COLO829 (cell line): ENCODE results near the gene SKA1.
"Not testable (repeated sequence)": the region's sequence is repeated elsewhere in the genome, so short reads cannot be mapped to it uniquely, and the experiment has no call there.

Experiments used
- DNase-seq: peaks from one replicate; pipeline ENCODE4 v3.0.0; 2012; ENCODE audit warnings: low spot score

The SKA1 gene

GRCh38 chr18:50395093-50395492 is 20.2 kb downstream of the SKA1 start:
- no peak for DNase-seq

DNA sequence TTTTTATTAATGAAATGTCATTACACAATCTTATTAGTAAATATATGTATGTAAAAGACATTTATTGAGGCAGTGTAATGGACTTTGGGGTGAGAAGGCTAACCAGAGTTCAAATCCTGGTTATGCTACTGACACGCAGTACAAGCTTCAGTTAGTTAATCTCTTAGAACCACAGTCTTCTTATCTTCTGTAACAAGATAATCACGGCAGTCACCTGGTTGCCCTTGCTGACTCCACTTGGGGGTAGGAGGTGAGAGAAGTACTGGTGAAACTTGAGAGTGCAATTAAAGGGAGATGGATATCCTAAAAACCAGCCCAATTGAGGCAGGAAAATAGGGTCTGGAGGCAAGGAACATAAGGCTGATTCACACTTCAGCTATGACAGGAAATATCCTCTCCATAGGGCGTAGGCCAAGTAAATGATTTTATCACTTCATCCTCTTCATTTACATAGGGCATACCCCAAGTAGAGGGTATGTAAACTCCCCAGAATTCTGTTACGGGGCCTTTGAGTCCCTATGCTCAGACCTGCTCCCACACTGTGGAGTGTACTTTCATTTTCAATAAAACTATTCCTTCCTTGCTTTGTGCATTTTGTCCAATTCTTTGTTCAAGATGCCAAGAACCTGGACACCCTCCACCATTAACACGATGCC is 21.3 kb downstream of the SKA1 start:
- DNase-seq: no peak

DNA sequence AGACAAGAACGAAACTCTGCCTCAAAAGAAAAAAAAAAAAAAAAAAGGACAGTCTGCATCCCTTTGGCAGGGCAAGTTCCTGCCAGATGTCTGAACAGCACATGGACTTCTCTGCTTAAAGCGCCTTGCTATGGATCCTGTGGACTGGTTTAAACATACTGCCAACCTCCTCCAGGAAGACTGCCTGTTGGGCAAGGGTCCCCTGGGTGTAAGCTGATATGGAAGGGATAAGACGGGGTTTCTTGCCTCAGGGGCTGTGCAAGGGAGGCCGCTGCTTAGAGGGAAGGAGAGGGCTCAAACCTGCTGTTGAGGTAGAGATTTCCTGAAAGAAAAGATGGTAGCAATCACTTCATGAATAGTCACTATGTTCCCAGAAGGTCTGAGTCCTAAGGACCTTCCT is 22.2 kb downstream of the SKA1 start:
- no peak for DNase-seq

DNA sequence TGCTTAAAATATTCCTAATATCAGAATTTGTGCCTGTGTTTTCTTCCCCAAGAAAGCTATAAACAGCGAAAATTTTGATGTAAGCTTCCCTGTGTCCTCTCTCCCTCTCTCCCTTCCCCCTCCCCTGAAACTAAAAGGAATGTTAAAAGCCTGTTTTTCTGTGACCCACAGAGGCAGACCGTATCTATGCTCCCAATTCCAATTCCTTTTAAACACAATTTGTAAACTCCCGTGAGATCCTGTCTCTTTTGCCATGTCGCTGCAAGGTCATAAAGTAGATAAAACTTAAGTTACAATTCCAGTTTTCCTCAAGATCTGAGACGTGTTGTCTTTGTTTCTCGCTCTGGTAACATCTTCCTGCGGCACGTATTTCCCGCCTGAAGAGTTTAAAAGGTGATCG is 23.3 kb downstream of the SKA1 start:
- DNase-seq: no peak

- DNase-seq: no peak
Observed at GRCh38 chr18:50398947-50399346, 24.1 kb downstream of the SKA1 start.

DNA sequence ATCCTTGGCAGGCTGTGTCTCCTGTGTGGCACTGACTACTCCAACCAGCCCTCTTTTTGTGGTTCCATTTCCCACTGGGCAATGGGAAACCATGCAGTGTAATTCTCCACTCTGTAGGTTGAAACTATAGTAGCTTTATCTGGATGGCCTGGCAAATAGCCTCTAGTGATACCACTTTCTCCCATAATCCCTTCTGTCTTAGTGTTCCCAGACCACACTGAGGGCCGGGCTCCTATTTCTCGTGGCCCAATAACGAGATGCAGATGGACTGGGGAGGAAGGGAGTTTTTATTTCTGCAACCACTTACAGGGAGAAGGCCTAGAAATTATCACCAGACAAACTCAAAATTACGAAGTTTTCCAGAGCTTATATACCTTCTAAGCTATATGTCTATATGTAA is 24.7 kb downstream of the SKA1 start:
- no peak for DNase-seq

GRCh38 chr18:50400438-50400837 is 25.6 kb downstream of the SKA1 start:
- not testable (repeated sequence) for DNase-seq

GRCh38 chr18:50401295-50401694 is 26.4 kb downstream of the SKA1 start:
- no peak for DNase-seq

- DNase-seq: no peak
Observed at GRCh38 chr18:50401888-50402287, 27.0 kb downstream of the SKA1 start.

DNA sequence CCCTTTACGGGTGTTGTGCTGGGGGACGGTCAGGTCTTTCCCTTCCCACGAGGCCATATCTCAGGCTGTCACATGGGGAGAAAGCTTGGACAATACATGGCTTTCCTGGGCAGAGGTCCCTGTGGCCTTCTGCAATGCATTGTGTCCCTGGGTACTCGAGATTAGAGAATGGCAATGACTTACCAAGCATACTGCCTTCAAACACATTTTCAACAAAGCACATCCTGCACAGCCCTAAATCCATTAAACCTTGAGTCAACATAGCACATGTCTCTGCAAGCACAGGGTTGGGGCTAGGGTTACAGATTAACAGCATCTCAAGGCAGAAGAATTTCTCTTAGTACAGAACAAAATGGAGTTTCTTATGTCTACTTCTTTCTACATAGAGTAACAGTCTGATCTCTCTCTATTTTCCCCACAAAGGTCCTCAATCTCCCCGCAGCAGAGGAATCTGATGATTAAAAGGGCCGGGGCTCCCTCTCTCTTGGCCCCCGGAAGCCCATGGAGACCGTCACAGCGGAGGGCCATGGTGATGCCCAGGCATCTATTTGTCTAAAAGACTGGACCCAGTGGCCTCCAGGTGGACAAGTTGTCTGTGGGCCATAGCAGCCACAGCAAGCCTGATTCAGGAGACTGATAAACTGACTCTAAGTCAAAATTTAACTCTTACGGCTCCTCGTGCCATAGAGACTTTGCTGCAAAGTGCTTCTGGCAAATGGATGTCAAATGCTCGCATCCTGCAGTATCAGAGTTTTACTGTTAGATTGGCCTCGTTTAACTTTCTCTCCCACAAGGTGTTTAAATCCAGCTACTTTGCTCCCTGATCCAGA is 30.1 kb downstream of the SKA1 start:
- not testable (repeated sequence) for DNase-seq

- no peak for DNase-seq
Observed at GRCh38 chr18:50405582-50406271, 30.9 kb downstream of the SKA1 start.

DNA sequence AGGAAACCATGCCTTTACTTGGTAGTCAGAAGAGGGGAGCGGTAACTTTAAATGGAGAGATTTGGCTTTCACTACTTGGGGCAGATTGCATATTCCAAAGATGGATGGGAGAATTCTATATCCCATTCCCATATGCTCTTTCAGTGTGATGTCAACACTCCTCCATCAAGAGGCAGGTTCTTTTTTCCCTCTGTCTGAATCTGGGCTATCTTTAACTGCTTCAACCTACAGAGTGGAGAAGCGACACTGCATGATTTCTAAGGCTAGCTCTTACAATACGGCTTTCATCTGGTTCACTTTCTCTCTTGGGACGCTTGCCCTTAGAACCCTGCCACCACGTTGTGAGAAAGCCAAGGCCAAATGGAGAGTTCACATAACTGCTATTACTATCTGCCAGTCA is 34.4 kb downstream of the SKA1 start:
- no peak for DNase-seq

DNA sequence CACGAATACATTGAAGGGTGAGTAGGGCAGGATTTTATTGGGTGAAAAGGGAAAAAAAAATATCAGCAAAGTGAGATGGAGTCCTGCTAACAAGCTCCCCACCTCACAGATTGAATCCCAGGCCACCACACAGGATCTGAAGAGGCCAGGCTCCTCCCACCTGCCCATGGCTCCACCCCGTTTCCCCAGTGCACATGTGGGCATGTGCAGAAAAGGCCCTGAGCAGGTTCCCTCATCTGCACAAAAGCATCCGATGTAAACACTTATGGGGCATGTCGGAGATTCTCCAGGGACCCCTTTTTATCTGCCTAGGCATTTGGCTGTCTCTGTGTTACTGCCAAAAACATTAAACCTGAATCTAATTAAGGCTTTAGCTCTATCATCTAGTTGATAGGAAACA is 35.2 kb downstream of the SKA1 start:
- no peak for DNase-seq

DNA sequence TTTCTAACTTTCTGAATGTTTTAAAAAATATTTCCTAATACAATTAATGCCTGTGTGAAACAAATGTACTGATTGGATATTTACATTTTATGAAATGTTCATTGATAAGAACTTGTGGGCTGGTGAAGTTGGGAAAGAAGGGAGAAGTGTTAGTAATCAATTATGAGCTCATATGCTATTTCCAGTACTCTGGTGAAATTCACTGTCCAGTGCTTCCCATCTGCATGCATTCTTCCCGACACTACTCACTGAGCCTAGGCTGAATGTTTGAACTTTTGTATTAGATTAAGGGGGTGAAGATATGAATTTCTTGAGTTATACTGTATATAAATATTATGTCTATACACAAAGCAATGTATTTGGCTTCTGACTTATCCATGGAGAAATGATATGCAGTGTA is 36.0 kb downstream of the SKA1 start:
- DNase-seq: no peak

DNA sequence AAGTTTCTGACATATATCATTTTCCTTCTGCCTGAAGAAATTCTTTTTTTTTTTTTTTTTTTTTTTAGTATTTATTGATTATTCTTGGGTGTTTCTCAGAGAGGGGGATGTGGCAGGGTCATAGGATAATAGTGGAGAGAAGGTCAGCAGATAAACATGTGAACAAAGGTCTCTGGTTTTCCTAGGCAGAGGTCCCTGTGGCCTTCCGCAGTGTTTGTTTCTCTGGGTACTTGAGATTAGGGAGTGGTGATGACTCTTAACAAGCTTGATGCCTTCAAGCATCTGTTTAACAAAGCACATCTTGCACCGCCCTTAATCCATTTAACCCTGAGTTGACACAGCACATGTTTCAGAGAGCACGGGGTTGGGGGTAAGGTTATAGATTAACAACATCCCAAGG is 42.0 kb downstream of the SKA1 start:
- not testable (repeated sequence) for DNase-seq

DNA sequence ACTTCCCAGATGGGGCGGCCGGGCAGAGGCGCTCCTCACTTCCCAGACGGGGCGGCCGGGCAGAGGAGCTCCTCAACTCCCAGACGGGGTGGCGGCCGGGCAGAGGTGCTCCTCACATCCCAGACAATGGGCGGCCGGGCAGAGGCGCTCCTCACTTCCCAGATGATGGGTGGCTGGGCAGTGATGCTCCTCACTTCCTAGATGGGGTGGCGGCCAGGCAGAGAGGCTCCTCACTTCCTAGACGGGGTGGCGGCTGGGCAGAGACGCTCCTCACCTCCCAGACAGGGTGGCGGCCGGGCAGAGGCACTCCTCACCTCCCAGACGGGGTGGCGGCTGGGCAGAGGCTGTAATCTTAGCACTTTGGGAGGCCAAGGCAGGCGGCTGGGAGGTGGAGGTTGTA is 42.9 kb downstream of the SKA1 start:
- DNase-seq: not testable (repeated sequence)

GRCh38 chr18:50418650-50419049 is 43.8 kb downstream of the SKA1 start:
- DNase-seq: no peak

- no peak for DNase-seq
Observed at GRCh38 chr18:50422286-50422898, 47.5 kb downstream of the SKA1 start.

- DNase-seq: no peak
Observed at GRCh38 chr18:50424877-50425690, 50.2 kb downstream of the SKA1 start.

DNA sequence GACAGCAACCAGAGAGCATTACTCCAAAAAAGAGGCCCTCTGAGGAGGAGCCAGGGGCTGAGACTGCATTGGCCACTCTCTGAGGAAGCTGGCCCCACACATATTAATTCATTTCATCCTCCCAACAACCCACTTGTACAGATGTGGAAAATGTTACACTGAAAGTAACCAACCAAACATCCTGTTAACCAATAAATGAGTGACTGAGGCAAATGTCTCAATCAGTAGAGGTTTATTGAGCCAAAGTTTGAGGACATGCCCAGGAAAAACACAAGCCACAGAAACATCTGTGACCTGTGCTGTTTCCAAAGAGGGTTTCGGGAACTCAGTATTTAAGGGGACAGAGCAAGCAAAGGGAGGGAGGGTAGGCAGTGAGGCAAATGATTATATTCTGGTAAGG is 53.0 kb downstream of the SKA1 start:
- DNase-seq: no peak

GRCh38 chr18:50428531-50429206 is 53.8 kb downstream of the SKA1 start:
- DNase-seq: no peak
